A549 treated with AZD9567 at 1 μM for 4 hours (cell line): ENCODE results near the gene FDX1. TPM values are rescaled to one million over a fixed set of nuclear protein-coding genes. Genes with fewer than 3 reads are reported as not detected.

Experiments used
- total RNA-seq: library from RNA; stranded (reverse); fragments of 200-300 nt; extraction: Qiagen RNA extraction; gene quantifications from 5 replicates; pipeline ENCODE4 v1.2.3, GENCODE V29; 2022; ENCODE audit not compliant: insufficient read depth

The FDX1 gene, protein sequence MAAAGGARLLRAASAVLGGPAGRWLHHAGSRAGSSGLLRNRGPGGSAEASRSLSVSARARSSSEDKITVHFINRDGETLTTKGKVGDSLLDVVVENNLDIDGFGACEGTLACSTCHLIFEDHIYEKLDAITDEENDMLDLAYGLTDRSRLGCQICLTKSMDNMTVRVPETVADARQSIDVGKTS
- 13.7 to 20.5 TPM (median 17.4 TPM) in 5 replicates for total RNA-seq

DNA sequence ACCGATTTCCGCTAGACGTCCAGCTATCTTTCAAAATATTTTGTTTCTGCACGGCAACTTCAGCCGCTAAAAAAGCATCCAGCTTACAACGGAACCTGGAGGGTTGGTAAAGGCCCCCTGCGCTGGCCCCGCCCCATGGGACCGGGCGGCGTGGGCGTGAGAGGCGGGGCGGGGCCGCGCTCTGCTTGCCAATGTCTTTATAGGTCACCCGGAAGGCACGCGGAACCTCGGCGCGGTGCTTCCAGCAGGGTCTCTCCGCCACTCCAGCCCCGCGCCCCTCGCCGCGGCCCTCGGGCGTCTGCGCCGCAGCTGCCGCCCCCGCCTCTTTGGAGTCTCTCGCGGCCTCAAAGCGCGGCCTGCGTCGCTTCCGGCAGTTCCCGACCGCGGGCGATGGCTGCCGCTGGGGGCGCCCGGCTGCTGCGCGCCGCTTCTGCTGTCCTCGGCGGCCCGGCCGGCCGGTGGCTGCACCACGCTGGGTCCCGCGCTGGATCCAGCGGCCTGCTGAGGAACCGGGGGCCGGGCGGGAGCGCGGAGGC, at the start of gene FDX1:
Gene FDX1 (plus strand): TSS at position 218 of the 536 bp plus-strand sequence. CDS start 173 bp downstream, at position 391.

Other genes with a start within 250 kb of the FDX1 start
- 88.8 to 135 TPM (median 116 TPM) in 5 replicates for gene RDX, start 133.3 kb upstream of the FDX1 start, total RNA-seq